Measurements from ENCODE around the gene ZSCAN5B.
"Not testable (repeated sequence)": the region's sequence is repeated elsewhere in the genome, so short reads cannot be mapped to it uniquely, and the experiment has no call there.

The ZSCAN5B gene

GRCh38 chr19:56152644-56153043 is 44.9 kb downstream of the ZSCAN5B start:
- TF ChIP-seq CTCF (IDR thresholded peaks at IDR 0.05; ENCODE audit: low read depth, low read length, missing control alignments), result no peak
- no peak for DNase-seq (ENCODE audit: extremely low read depth, low read depth)

GRCh38 chr19:56150358-56150757 is 47.2 kb downstream of the ZSCAN5B start:
- DNase-seq (ENCODE audit: extremely low read depth, low read depth), result no peak
- H3K4me3 ChIP-seq (replicated peaks; ENCODE audit: low read depth, low read length), result no peak overlapping the region
- TF ChIP-seq CTCF (IDR thresholded peaks at IDR 0.05; ENCODE audit: low read depth, low read length, missing control alignments), result no peak

More at GRCh38 chr19:56152644-56153043, 44.9 kb downstream of the ZSCAN5B start:
- H3K4me3 ChIP-seq (replicated peaks; ENCODE audit: low read depth, low read length), result no peak overlapping the region

GRCh38 chr19:56149656-56150038 is 47.9 kb downstream of the ZSCAN5B start:
- H3K4me3 ChIP-seq (replicated peaks; ENCODE audit: low read depth, low read length), result no peak overlapping the region
- TF ChIP-seq CTCF (IDR thresholded peaks at IDR 0.05; ENCODE audit: low read depth, low read length, missing control alignments), result no peak
- no peak for DNase-seq (ENCODE audit: extremely low read depth, low read depth)

GRCh38 chr19:56148955-56149655 is 48.5 kb downstream of the ZSCAN5B start:
- not testable (repeated sequence) for H3K4me3 ChIP-seq (replicated peaks; ENCODE audit: low read depth, low read length); DNase-seq (ENCODE audit: extremely low read depth, low read depth)

- no peak for DNase-seq (ENCODE audit: extremely low read depth, low read depth)
- TF ChIP-seq CTCF (IDR thresholded peaks at IDR 0.05; ENCODE audit: low read depth, low read length, missing control alignments), result no peak
These were observed 49.5 kb downstream of the ZSCAN5B start for GRCh38 chr19:56148096-56148495.

GRCh38 chr19:56147307-56147706 is 50.3 kb downstream of the ZSCAN5B start:
- no peak for TF ChIP-seq CTCF (IDR thresholded peaks at IDR 0.05; ENCODE audit: low read depth, low read length, missing control alignments)
- no peak overlapping the region for H3K4me3 ChIP-seq (replicated peaks; ENCODE audit: low read depth, low read length)
- DNase-seq (ENCODE audit: extremely low read depth, low read depth), result no peak

More at GRCh38 chr19:56148096-56148495, 49.5 kb downstream of the ZSCAN5B start:
- no peak overlapping the region for H3K4me3 ChIP-seq (replicated peaks; ENCODE audit: low read depth, low read length)

GRCh38 chr19:56146904-56147303 is 50.7 kb downstream of the ZSCAN5B start:
- TF ChIP-seq CTCF (IDR thresholded peaks at IDR 0.05; ENCODE audit: low read depth, low read length, missing control alignments), result no peak
- H3K4me3 ChIP-seq (replicated peaks; ENCODE audit: low read depth, low read length), result no peak overlapping the region
- no peak for DNase-seq (ENCODE audit: extremely low read depth, low read depth)
